HepG2 (cell line): ENCODE data around the gene ACACA. TPM values are rescaled to one million over a fixed set of nuclear protein-coding genes. Genes with fewer than 3 reads are reported as not detected.
A peak's percentile ranks its signal among the peaks of the same experiment; 100 is the strongest.

ENCODE experiments used
- ATAC-seq: fragments of 200-7000 bp; cut with Tn5 transposase; 3 replicates; pipeline ENCODE4 v1.9.1; 2020; ENCODE audit warnings: mild to moderate bottlenecking, moderate library complexity
- BruUV-seq: library from RNA; stranded (reverse); fragments of 400-500 nt; replicated peaks from 2 replicates; lab custom pipeline; 2021; lab: Mats Ljungman, UMichigan
- CTCF ChIA-PET: fragments of 300-600 bp; formaldehyde crosslinking; extraction: SDS; loops from one replicate; lab custom pipeline; 2021; ENCODE audit warnings: low total read pairs, inconsistent platforms, low intra/inter-chr PET ratio; lab: Yijun Ruan, JAX
- POLR2A ChIA-PET: fragments of 350-600 bp; sonication (Branson Sonifier 250); formaldehyde crosslinking; loops from one replicate; lab custom pipeline; 2020; ENCODE audit warnings: antibody characterized with exemption, inconsistent platforms; lab: Yijun Ruan, JAX
- DNase-seq: peaks from one replicate; pipeline ENCODE4 v3.0.0-alpha.2; 2015; ENCODE audit warnings: low spot score
- FAIRE-seq: peaks from 3 replicates; lab custom pipeline; 2011; peaks lifted over from hg19 to GRCh38; lab: Jason Lieb, UNC
- H2AFZ ChIP-seq: one replicate; pipeline ENCODE4 v1.6.1; 2011; ENCODE audit warnings: low read length, inconsistent platforms
- H3K27ac ChIP-seq: fragments of 300-600 bp; 3 replicates; pipeline ENCODE4 v1.8.0; 2011; ENCODE audit warnings: mixed run types, mild to moderate bottlenecking, mixed read lengths, low read length, inconsistent platforms; ENCODE audit not compliant: insufficient read depth; ENCODE audit errors: extremely low read length
- H3K27me3 ChIP-seq, 2 experiments: fragments of 200-600 bp in 1 of 2; 2 replicates in 1 of 2; 3 replicates in 1 of 2; pipeline versions ENCODE4 v1.6.0 to v1.8.0; 2011; ENCODE audit warnings: low read length in 2 of 2, mild to moderate bottlenecking in 2 of 2, moderate library complexity in 2 of 2, inconsistent platforms in 1 of 2; ENCODE audit not compliant: insufficient read depth in 2 of 2, control insufficient read depth in 1 of 2
- H3K36me3 ChIP-seq, 2 experiments: fragments of 200-600 bp in 1 of 2; replicated peaks in 1 of 2; 2 replicates in 1 of 2; 3 replicates in 1 of 2; pipeline versions ENCODE4 v1.5.1 to v1.8.0; 2011; ENCODE audit warnings: low read length in 2 of 2, inconsistent platforms in 1 of 2; ENCODE audit not compliant: insufficient read depth in 2 of 2, control insufficient read depth in 1 of 2
- H3K4me1 ChIP-seq: 2 replicates; pipeline ENCODE4 v1.5.1; 2012; ENCODE audit warnings: low read length, inconsistent platforms; ENCODE audit not compliant: insufficient read depth
- H3K4me2 ChIP-seq: 2 replicates; pipeline ENCODE4 v1.6.0; 2011; ENCODE audit warnings: low read depth, low read length, inconsistent platforms
- H3K4me3 ChIP-seq, 3 experiments: fragments of 200-600 bp in 1 of 3; sonication (generic), shearing (Covaris generic) in 1 of 3; replicated peaks in 1 of 3; 2 replicates each; pipeline ENCODE4 v1.5.1; 2011 to 2016; ENCODE audit warnings: low read length in 3 of 3, inconsistent platforms in 2 of 3, low read depth in 2 of 3, mild to moderate bottlenecking in 2 of 3, control low read depth in 1 of 3, mixed read lengths in 1 of 3; ENCODE audit not compliant: insufficient read depth in 1 of 3
- H3K79me2 ChIP-seq: one replicate; pipeline ENCODE4 v1.6.1; 2011; ENCODE audit warnings: low read length, inconsistent platforms; ENCODE audit not compliant: insufficient read depth
- H3K9ac ChIP-seq: 2 replicates; pipeline ENCODE4 v1.6.0; 2011; ENCODE audit warnings: mild to moderate bottlenecking, low read depth, low read length, inconsistent platforms; ENCODE audit not compliant: insufficient read depth
- H3K9me3 ChIP-seq: 2 replicates; pipeline ENCODE4 v1.5.1; 2012; ENCODE audit warnings: mild to moderate bottlenecking, low read length
- H4K20me1 ChIP-seq: 2 replicates; pipeline ENCODE4 v1.6.0; 2011; ENCODE audit warnings: inconsistent platforms, mild to moderate bottlenecking, low read length, moderate library complexity; ENCODE audit not compliant: insufficient read depth
- ADNP ChIP-seq: sonication (generic); formaldehyde crosslinking; IDR thresholded peaks from 2 replicates; pipeline ENCODE4 v1.4.0; 2020; ENCODE audit warnings: missing genetic modification reagents
- ARID3A ChIP-seq: IDR thresholded peaks from 2 replicates; pipeline ENCODE4 v1.6.1; 2012; ENCODE audit warnings: low read depth, low read length, improper control_type of control experiment
- CEBPB ChIP-seq: IDR thresholded peaks from 2 replicates; pipeline ENCODE4 v1.6.1; 2011; ENCODE audit warnings: low read depth, low read length, improper control_type of control experiment, borderline replicate concordance
- CEBPG ChIP-seq: IDR thresholded peaks from 2 replicates; pipeline ENCODE4 v1.6.1; 2016
- CEBPZ ChIP-seq: IDR thresholded peaks from 2 replicates; pipeline ENCODE4 v1.6.1; 2012; ENCODE audit warnings: low read length, improper control_type of control experiment
- SIN3A ChIP-seq: IDR thresholded peaks from 2 replicates; pipeline ENCODE4 v1.6.1; 2011; ENCODE audit warnings: low read depth, mild to moderate bottlenecking, control low read depth, low read length, borderline replicate concordance
- ZC3H13 ChIP-seq: sonication (generic); formaldehyde crosslinking; IDR thresholded peaks from 2 replicates; pipeline ENCODE4 v1.8.1; 2023; ENCODE audit warnings: mild to moderate bottlenecking, missing genetic modification reagents, moderate library complexity
- ZNF143 ChIP-seq: sonication (generic); formaldehyde crosslinking; IDR thresholded peaks from 2 replicates; pipeline ENCODE4 v1.4.0; 2020; ENCODE audit warnings: missing genetic modification reagents
- ZNF432 ChIP-seq: sonication (generic); formaldehyde crosslinking; IDR thresholded peaks from 2 replicates; pipeline ENCODE4 v1.5.0; 2020; ENCODE audit warnings: missing genetic modification reagents, mild to moderate bottlenecking, borderline replicate concordance
- ZNF567 ChIP-seq: sonication (generic); formaldehyde crosslinking; IDR thresholded peaks from 2 replicates; pipeline ENCODE4 v1.8.1; 2023; ENCODE audit warnings: mild to moderate bottlenecking, missing genetic modification reagents, borderline replicate concordance
- ZSCAN5A ChIP-seq: sonication (generic); formaldehyde crosslinking; IDR thresholded peaks from 2 replicates; pipeline ENCODE4 v1.8.0; 2022; ENCODE audit warnings: mild to moderate bottlenecking, missing genetic modification reagents, borderline replicate concordance
- WGBS: methylation state at CpG from one replicate; pipeline ENCODE4 v1.1.6; 2017; ENCODE audit warnings: low lambda C conversion rate; 5-methylcytosine and 5-hydroxymethylcytosine counted together
- in situ Hi-C: cut with HindIII; loops from 2 replicates; pipeline ENCODE4 v1.10.0; 2017; ENCODE audit warnings: low pct_unique_long_range_greater_than_20kb; ENCODE audit not compliant: extremely low pct_ligation_motif_present
- intact Hi-C: fragments of 100-400 bp; cut with micrococcal nuclease; formaldehyde crosslinking; loops from one replicate; pipeline ENCODE4 v1.10.0; 2022; ENCODE audit not compliant: unreplicated experiment
- polyA plus RNA-seq, 8 experiments: library from polyadenylated mRNA; depleted of rRNA in 3 of 8; stranded (reverse) in 7 of 8; unstranded in 1 of 8; fragments of >200 nt; fragmentation: Illumina TruSeq in 4 of 8; extraction: Trizol in 4 of 8; gene quantifications; 2 replicates each; pipeline versions ENCODE4 v1.2.1 to v1.2.3, GENCODE V29; 2011 to 2016; ENCODE audit warnings: low read depth in 4 of 8, missing spikeins in 1 of 8, mixed read lengths in 1 of 8; ENCODE audit not compliant: insufficient read depth in 1 of 8
- total RNA-seq, 5 experiments: library from RNA; depleted of rRNA; stranded (reverse); fragments of >200 nt; fragmentation: Illumina TruSeq; extraction: Trizol; gene quantifications; 2 replicates each; pipeline ENCODE4 v1.2.3, GENCODE V29; 2016; ENCODE audit warnings: low read depth in 1 of 5

Gene ACACA
- total and polyA plus RNA-seq, 2 of the 13 experiments (the other 11 are each of a cell fraction or from before 2014, with no cell fraction given): 39.2 to 47.2 TPM

- in situ Hi-C loops (no loop called here), intact Hi-C loops (no loop called here)
- Histone ChIP-seq H3K4me3 (no peak overlapping the region), H3K9me3 (no peaks in the 10 kb centered on the region), H2AFZ (no peak overlapping the region), H3K4me2 (no peak overlapping the region), H3K9ac (no peak overlapping the region), H3K27ac (no peak overlapping the region), H3K27me3 (no peaks in the 10 kb centered on the region; a peak in 1 of 5 replicates), H4K20me1 (no peaks in the 10 kb centered on the region), H3K4me1 (peaks cover 4% of the 10 kb centered on the region; the same call in 1 of the 2 replicates), H3K79me2 (no peaks in the 10 kb centered on the region), H3K36me3 (no peaks in the 10 kb centered on the region)
- BruUV-seq: no TSS peak
- FAIRE-seq: no peak
- TF ChIP-seq CEBPB (peak; percentile 70), CEBPZ (no peak), CEBPG (CRISPR knock-in tag) (peak; percentile 39), SIN3A (no peak), ZNF432 (CRISPR knock-in tag) (no peak)
- no peak for ATAC-seq
- no peak for DNase-seq
- ChIA-PET POLR2A (no interaction called here), CTCF (no interaction called here)
- 9% methylated on average over 1 of the region's 1 CpG for WGBS
Observed at GRCh38 chr17:37365589-37365988, 41.0 kb downstream of the ACACA start.

DNA sequence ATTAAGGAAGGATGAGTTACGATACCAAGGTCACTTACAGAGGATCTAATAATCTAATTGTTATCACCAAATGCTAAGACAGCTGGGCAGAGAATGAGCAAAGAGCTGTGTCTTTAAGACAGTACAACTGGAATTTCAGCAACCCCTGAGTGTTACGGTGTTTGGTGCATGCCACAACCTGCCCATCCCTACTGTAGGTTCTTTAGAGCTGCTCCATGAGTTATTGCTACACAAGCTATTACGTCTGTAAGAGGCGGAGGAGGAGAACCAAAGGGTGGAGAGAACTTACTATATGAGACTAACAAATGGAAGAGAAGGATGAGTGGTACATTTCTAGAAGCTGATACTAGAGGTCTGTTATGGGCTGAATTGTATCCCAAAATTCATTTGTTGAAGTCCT lies 45.1 kb downstream of the ACACA start:
- in situ Hi-C loops (no loop called here), intact Hi-C loops (no loop called here)
- H2AFZ ChIP-seq: no peak overlapping the region
- WGBS: 93% methylated on average over 4 of the region's 4 CpGs
- no peak overlapping the region for H3K27ac ChIP-seq
- peaks cover 21% of the 10 kb centered on the region for H3K79me2 ChIP-seq
- ATAC-seq (no peak), FAIRE-seq (no peak), DNase-seq (no peak)
- H3K9ac ChIP-seq: no peak overlapping the region
- BruUV-seq: no TSS peak
- no peaks in the 10 kb centered on the region for H3K36me3 ChIP-seq
- 0 out of 2 replicates have a peak, but pooled peaks cover 4% of the 10 kb centered on the region for H4K20me1 ChIP-seq
- H3K4me3 ChIP-seq: no peak overlapping the region
- no peaks in the 10 kb centered on the region; a peak in 2 of 5 replicates for H3K27me3 ChIP-seq
- no peaks in the 10 kb centered on the region for H3K9me3 ChIP-seq
- ChIA-PET POLR2A (no interaction called here), CTCF (interaction anchor here (0.9 kb wide), 1 partner anchor 12 kb away, joined by 3 read pairs; no protein-coding TSS in a partner anchor)
- H3K4me2 ChIP-seq: no peak overlapping the region
- peaks cover 30% of the 10 kb centered on the region for H3K4me1 ChIP-seq
- no peak for TF ChIP-seq ADNP
- no peak for TF ChIP-seq ZC3H13 (CRISPR knock-in tag)
- TF ChIP-seq ZNF143 (CRISPR knock-in tag): no peak
- TF ChIP-seq ZSCAN5A (CRISPR knock-in tag): no peak
- no peak for TF ChIP-seq ARID3A
- TF ChIP-seq ZNF567: no peak
